ENCODE measurements around the gene PARVA. TPM values are rescaled to one million over a fixed set of nuclear protein-coding genes. Genes with fewer than 3 reads are reported as not detected.

Gene PARVA
- total and polyA plus RNA-seq, 9 of the 15 experiments (the other 6 are each of a cell fraction or from before 2014, with no cell fraction given), result 0.11 TPM; not detected in 8

DNA sequence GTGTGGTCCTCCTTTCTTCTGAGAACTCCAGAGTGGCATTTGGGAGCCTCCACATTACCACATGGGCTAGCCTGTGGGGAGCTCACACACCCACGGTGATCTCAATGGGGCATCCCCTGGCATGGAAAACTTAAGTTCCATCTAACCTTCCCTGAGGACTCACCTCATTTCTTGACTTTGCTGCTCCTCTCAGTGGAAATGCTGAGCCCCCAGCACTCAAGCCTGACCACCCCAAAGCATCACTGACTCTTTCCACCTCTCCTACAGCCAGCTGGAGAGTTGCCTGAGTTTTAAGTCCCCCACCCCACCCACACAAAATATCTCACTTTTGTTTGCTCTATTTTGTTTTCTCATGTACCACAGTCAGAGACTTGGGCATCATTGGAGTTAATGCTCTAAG is 23.8 kb upstream of the PARVA start:
- Histone ChIP-seq H3K36me3 (ENCODE audit: control insufficient read depth, insufficient read depth, low read length) (no peaks in the 10 kb centered on the region), H3K27ac (ENCODE audit: extremely low read depth, low read depth, low read length) (no peak overlapping the region), H3K9me3 (replicated peaks; ENCODE audit: control insufficient read depth, insufficient read depth, low read depth, low read length) (no peaks in the 10 kb centered on the region), H3K4me3 (no peak overlapping the region), H4K20me1 (replicated peaks; ENCODE audit: control insufficient read depth, insufficient read depth, low read length) (no peaks in the 10 kb centered on the region), H3K4me2 (ENCODE audit: insufficient read depth, low read length) (no peak overlapping the region), H3K4me1 (replicated peaks in 1 of 2; ENCODE audit: control insufficient read depth in 2 of 2, insufficient read depth in 2 of 2, low read length in 2 of 2) (no peaks in the 10 kb centered on the region), H3K9me1 (ENCODE audit: control insufficient read depth, insufficient read depth, low read length) (no peaks in the 10 kb centered on the region), H3K9ac (ENCODE audit: insufficient read depth in 1 of 2, low read depth in 2 of 2, low read length in 2 of 2) (no peak overlapping the region), H3K79me2 (ENCODE audit: control insufficient read depth, insufficient read depth, low read length) (no peaks in the 10 kb centered on the region), H3K27me3 (ENCODE audit: control insufficient read depth in 2 of 2, insufficient read depth in 2 of 2, low read length in 2 of 2) (peaks cover 2 to 11% of the 10 kb centered on the region in 2 experiments; a peak in 3 of 5 replicates), H2AFZ (ENCODE audit: low read depth, low read length) (no peak overlapping the region)
- ChIA-PET CTCF (ENCODE audit: low intra/inter-chr PET ratio) (no interaction called here), POLR2A (interaction anchor here (1.3 kb wide), 1 partner anchor 12 kb away, joined by 3 read pairs; no protein-coding TSS in a partner anchor)
- TF ChIP-seq MCM7 (IDR thresholded peaks at IDR 0.05), result no peak
- TF ChIP-seq POLR3G (IDR thresholded peaks at IDR 0.05; ENCODE audit: extremely low read depth, insufficient read length, insufficient replicate concordance), result no peak
- TF ChIP-seq MYC (IDR thresholded peaks at IDR 0.05; ENCODE audit: low read depth, low read length), result no peak
- no peak for TF ChIP-seq MYC (CRISPR knock-in tag; IDR thresholded peaks at IDR 0.05; ENCODE audit: borderline replicate concordance, low read depth)
- no peak for TF ChIP-seq RAD21 (CRISPR knock-in tag; conservative IDR thresholded peaks at IDR 0.05 in 1 of 2, IDR thresholded peaks at IDR 0.05 in 1 of 2)
- TF ChIP-seq, protein P1, sequence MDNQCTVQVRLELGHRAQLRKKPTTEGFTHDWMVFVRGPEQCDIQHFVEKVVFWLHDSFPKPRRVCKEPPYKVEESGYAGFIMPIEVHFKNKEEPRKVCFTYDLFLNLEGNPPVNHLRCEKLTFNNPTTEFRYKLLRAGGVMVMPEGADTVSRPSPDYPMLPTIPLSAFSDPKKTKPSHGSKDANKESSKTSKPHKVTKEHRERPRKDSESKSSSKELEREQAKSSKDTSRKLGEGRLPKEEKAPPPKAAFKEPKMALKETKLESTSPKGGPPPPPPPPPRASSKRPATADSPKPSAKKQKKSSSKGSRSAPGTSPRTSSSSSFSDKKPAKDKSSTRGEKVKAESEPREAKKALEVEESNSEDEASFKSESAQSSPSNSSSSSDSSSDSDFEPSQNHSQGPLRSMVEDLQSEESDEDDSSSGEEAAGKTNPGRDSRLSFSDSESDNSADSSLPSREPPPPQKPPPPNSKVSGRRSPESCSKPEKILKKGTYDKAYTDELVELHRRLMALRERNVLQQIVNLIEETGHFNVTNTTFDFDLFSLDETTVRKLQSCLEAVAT (IDR thresholded peaks at IDR 0.05), result no peak
- no peak for ATAC-seq
- whole genome bisulfite sequencing (ENCODE audit: insufficient coverage, low coverage, missing lambda C conversion rate), result 0% methylated on average over 1 of the region's 1 CpG
- intact Hi-C loops (cut with micrococcal nuclease) (loop anchor here (10.0 kb wide), 1 partner anchor 51 kb away; no protein-coding TSS in a partner anchor), in situ Hi-C loops (cut with MboI) (no loop called here)
- DNase-seq (ENCODE audit: extremely low read depth in 1 of 4, low spot score in 3 of 4), result no peak
- BruUV-seq (replicated peaks), result no TSS peak
- FAIRE-seq, result no peak

All from K562 (cell line).